GM19328 (cell line): ENCODE results near the gene PAX5.

ENCODE experiments used
- ATAC-seq: cut with Tn5 transposase; IDR thresholded peaks from one replicate; pipeline ENCODE4 v1.9.1; 2021; ENCODE audit warnings: mild to moderate bottlenecking, moderate library complexity; ENCODE audit not compliant: unreplicated experiment

Gene PAX5

DNA sequence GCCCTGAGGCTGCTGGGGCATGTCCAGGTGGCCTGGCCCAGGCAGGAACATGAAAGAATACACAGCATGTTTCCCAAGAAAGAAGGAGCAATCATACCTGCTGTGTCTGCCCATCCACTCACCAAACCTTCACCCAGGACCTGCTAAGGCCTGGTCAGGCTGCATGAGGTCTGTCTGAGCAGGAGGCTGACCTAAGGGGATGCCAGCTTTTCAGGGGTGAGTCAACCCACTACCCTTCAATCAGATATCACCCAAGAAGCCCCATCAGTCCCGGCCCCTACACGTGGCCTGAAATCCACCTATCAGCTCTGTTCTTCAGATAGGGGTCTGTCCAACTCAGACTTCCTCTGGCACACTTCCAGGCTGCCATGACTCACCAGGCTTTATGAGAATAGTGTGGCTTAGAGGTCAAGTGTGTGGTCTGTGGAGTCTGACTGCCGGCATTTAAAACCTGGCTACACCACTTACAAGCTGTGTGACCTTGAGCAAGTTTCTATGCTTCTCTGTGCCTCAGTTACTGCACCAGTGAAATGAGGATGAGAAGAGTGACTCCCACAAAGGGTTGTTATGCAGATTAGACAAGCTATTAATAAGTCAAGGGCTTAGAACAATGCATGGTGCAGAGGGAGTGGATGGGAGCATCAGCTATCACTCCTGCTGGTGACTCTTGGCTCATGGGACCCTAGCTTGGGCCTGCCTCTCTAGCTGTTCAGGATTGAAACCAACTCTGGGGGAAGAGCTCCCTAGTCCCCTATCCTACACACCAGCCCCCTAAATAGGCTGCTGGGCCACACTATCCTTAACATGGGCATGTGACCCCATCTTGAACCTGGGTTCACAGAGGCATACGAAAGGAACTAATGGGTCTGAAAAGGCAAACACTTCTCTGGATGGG is 130.3 kb downstream of the PAX5 start:
- ATAC-seq, result no peak

DNA sequence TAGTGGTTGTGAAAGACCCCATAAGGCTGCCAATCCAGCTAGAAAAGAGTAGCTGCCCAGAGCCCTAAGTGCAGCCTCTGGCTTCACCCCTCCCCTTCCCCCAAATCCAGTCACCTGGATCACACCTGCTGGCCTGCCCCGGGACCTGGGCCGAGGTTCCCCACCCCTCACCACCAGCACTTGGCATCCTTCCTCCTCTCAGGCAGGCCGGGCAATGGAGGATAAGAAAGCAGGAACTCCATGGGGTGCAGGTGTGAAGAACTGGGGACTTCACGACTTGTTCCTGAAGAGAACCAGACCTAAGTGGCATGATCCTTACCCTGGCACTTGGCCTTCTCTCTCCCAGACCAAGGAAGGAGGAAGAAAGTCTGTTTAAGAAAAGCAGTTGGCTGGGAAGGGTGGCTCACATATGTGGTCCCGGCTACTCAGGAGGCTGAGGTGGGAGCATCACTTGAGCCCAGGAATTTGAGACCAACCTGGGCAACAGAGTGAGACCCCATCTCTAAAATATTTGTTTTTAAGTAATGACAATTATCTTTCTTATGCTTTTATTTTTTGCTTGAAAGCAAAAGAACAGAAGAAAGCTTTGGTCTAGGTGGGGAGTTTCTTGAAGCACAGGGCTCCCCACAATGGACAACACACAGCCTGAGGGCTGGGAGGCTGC is 131.1 kb downstream of the PAX5 start:
- ATAC-seq, result no peak

DNA sequence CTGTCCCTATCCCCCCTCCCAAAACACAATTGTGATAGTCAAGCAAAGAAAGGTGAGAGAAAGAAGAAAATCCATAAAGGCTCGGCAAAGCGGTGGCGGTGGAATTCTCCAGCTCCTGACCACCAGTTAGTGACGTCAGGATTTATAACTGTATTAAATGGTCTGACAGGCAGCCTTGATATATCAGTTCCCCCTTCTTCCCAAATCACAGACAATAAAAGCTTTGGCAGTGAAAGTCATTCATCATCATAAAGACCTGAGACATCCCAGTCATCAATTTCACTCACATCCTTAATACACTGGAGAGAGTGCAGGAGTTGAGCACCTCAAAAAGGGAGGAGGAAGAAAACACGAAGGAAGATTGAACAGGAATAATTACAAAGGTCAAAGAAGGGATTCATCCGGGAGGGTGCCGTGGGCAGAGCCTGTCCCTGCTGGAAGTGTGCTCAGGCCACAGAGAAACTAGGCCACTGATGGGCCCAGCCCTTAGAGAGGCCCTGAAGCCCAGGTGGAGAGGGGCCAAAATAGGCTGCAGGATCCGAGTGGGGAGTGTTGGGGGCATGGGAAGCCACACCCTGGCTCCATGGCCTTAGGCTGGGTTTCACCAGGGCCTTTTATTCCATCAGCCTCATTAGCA is 131.9 kb downstream of the PAX5 start:
- no peak for ATAC-seq

DNA sequence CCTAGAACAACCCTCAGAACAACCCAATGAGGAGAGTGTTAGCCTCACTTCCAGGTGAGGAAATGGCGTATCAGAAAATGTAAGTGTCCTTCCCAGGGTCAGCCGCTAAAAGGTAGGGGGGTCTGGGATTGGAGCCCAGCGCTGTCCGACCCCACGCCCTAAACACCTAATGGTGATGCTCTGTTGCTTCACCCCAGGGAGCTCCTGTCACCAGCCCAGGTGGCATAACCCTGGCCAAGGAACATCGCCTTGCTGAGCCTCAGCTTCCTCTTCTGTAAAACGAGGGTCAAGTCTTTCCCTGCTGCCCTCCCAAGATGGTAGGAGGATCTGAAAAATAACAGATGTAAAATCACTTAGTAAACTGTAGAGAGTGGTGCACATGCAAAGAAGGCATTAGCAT is 132.5 kb downstream of the PAX5 start:
- no peak for ATAC-seq

DNA sequence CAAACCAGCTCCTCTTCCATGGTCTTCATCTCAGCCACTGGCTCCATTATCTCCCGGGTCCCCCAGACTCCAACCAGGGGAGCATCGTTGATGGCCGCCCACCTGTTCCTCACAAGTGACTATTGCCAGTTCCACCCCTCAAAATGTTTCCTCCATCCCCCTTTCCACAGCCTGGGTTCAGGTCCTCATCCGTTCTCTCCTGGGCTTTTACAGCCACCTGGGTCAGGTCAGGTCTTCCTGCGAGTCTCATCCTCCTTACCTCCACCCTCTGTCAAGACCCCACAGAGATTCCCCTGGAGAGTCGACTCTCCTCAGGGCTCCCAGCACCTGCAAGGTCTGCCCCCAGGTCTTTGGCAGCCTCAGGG is 133.2 kb downstream of the PAX5 start:
- no peak for ATAC-seq

DNA sequence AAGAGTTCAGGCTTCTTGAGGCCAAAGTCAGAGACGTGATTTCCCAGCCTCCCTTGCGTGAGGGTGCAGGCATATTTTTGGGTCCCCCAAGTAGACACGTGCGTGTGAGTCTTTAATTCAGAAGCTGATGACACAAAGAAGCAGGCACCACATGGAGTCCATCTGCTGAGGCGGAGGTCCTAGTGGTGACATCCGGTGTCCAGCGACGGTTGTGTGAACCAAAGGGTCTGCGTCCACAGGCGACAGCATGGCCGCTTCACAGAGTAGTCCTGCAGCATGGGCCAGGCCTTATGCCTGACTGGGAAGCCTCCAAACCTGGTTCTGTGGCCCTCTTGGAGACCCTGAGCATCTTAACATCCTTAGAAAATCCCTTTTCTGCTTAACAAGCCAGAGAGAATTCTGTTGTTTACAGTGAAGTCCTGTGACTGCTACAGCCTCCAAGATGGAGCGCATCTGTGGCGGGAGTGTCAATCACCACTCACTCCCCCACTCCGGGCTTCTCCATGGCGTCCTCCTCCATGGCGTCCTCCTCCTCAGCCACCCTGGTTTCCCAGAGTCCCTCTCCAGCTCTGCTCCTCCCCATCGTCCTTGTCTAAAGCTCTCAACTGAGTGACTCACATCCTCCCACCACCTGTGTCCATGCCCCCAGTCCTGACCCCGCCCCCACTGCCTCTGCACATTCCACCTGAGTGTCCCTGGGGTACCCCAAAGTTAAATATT is 133.8 kb downstream of the PAX5 start:
- ATAC-seq, result no peak

DNA sequence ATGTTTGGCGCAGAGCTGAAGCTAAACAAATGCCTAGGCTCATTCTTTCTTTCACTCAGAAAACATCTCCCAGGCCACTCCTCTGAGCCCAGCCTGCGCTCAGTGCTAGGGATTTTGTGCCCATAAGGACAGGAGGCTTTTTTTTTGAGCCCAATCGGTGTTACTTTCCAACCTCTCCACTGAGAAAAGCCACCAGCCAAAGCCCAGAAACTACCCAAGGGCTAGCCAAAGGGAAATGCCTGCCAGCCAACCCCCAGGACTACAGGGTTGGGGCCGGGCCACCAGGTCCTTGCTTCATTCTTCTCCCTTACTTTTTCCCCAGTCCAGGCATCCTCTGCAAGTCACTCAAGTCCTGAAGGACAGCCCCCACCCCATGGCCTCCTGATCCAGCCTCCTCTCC is 134.7 kb downstream of the PAX5 start:
- no peak for ATAC-seq

DNA sequence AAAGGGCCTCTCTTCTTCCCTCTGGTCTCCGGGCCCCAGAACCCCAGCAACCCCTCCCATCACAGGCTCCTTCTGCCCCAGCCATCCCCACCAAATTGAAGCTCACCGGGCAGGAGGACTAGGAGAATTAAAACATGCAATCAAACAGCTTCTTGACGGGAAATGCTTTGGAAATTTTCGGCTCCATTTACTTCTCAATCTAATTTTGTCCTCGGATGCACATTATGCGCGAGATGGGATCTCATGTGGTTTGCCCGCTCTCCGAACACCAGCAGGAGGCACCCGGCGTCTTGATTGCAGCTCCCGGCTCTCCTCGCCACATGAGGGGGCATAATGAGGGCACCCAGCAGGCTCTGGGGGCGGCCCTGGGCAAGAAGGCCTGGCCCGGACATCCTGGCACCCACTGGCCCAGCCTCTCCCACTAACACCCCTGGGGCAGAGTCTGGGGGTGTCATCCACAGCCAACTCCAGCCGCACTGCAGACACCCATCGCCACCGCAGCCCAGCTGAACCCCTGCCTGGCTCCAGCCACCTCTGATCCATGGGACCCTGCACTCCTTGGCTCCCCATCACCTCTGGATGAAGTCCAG is 135.5 kb downstream of the PAX5 start:
- no peak for ATAC-seq

DNA sequence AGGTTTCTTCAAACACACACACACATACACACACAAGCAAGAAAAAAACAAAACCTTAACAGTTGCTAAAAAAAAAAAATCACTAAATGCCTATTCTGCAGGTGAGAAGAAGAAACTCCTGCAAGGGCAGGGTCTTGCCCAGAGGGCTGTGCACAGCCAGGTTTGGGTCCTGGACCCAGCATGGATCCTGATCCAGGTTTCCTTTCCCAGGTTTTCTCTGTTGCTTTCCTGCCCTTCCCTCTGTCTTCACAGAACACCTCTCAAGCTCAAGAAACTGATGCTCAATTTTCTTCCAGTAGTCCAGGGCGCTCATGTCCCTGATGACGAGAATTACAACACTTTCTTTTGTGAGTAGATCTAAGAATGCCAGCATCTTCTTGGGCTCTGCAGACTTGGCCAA is 136.6 kb downstream of the PAX5 start:
- ATAC-seq, result no peak

DNA sequence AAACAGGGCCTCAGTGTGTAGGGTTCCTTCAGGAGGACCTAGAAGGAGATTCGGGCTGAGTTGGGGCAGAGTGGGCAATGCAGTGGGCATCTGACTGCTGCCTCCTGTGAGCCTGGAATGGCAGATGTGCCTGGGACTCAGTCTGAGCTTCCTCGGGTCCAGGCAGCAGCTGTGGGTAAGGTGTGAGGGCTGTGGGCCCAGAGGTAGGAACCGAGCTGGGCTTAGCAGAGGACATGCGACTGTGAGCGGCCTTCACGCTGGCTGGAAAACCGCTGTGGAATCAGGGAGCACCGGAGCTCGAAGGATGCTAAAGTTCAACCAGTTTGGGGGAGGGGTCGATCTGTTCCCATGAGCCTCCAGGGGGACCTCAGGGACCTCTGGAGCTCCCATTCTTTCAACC is 137.0 kb downstream of the PAX5 start:
- ATAC-seq, result no peak

DNA sequence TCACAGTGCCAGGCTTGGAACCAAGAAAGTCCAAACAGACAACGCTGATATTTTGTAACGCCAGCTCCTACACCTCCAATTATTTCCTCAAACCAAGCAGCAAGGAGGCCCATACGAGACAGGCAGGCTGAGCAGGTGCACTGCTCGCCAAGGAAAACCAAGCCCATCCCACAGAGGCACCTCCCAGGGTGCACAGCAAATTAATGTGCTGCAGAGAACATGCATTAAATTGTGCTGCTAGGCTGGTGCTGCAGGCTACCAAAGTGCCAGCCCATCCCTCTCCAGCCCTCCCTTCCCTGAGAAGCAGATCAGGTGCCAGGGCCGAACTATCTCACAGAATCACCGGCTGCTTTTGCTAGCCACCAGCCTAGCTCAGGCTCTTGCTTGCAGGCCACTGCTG is 137.8 kb downstream of the PAX5 start:
- no peak for ATAC-seq

DNA sequence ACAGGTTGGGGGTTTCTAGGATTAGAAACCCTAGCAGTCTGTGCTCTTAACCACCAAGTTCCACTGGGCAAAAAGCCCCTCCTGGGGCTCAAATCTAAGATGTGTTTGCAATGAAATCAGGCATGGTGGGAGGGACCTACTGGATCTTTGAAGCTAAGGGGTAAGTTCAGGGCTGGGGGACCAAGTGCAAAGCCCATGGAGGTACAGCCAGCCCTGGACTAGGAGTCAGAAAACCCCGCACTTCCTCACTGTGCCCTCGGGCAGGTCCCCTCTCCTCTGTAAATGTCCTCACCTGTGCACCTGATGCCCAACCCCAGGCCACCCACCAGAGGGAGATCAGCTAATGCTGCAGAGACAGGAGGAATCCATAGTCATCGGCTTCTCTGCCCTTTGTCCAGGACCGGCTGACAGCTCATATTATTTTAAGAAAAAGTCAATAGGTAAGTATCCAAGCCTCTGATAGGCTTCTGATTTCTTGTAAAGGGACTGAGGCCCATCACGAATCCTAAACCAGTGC is 138.3 kb downstream of the PAX5 start:
- ATAC-seq, result no peak

DNA sequence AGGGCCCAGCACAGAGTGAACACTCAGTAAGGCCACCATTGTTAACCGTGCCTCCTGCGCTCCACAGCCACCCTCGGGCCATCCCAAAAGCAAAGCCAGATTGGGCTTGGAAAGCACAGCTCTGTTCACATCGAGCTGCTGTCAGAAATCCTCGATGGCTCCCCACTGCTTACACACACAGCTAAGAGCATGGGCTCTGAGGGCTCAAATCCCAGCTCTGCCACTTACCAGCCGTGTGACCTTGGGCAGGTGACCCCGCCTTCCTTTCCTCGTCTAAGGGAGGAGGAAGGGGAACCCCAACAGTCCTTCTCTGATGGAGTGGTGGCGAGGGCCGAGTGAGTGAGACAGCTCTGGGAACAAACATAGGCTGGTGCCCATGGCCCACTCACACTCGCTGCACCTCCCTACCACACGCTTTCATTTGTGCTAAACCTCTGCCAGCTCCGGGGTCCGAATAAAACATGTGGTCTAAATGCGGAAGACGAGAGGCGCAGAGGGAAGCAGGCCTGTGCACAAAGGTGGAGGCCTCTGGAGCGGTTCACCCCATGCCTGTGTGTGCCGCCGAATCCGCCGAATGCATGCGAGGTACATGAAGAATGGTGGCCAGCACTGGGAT is 139.3 kb downstream of the PAX5 start:
- ATAC-seq, result no peak

DNA sequence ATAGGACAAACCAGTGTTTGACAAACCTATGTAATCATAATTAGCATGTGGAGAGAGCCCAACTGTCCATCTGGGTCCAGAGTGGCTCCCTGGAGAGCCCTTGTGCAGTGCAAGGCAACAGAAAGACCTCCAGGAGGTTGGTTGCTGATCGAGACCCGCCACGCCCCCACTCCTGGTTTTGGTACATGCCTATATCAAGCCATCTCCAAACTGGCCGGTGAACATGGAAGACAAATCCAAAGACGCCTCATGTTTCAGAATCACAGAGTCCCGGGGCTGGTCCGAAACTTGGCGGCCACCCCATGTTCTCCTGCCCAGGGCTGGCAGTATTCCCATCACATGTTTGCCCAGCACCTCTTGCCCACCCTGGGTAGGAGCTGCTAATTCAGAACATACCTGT is 140.2 kb downstream of the PAX5 start:
- no peak for ATAC-seq

DNA sequence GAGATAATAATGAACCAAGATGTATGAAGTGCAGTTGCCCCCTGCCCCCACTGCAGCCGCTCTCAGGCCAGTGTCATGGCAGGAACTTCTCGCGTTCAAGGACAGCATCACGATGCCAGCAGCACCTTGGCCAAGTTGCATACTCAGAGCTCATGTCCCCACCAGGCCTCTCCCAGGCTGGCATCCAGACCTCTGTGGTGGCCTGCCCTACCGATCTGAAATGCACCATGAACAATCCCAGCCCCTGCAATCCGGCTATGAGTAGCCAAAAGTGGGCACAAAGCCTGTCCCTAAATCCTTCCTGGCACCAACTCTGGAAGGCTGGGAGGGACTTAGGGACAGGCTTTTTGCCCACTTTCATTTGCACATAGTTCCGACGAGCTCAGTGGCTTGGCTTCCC is 140.9 kb downstream of the PAX5 start:
- no peak for ATAC-seq

DNA sequence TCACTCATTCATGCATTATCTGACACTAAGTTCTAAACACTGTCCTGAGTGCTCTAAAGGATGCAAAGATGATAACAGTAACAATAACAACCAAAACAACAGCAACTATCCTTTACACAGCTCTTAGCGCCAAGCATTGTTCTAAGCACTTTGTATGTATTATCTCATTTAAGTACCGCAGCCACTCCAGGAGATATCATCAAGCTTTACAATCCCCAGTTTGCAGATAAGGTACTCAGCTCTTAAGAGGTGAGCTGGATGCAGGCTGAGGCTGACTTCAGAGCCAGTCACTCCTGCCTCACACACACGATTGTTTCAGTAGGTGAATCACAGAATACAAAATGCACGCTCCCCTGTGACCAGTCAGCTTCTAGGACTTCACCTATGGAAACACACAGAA is 141.8 kb downstream of the PAX5 start:
- ATAC-seq, result no peak

DNA sequence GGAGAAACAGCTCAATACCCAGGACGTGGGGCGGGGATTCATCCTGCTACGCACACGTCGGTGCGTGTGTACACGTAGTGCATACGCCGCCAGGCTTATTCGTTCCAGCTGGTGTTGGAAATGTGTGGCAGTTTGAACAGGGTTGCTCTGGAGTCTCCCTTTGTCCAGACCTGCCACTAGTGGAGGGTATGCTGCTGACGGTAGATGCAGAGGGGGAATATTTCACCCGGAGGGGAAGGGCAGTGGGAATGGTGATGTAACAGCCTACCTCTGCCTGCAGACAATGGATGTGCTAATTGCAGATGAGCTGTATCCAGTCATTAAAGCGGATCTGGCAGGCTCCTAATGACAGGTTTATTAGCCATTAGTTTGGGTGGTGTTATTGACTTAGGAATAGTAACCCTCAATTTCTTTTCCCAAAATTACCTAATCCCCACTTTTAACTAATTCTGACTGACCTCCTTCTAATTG is 142.7 kb downstream of the PAX5 start:
- no peak for ATAC-seq

DNA sequence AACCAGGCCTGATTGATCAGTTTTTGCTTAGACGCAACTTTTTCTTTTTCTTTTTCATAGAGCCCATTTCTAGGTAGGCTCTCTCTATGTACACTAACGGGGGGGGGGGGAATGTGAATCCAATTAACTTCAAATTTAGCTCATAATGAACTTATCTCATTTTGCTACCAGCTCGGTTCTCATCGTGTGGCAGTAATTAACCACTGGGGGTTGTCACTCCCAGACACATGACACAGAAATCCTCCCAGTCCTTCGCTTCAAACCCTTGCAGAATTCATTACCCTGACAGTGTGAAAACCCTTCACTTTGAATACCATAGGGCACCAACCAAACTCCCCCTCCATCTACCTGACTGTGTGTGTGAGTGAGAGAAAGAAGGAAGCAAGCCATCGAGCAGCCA is 144.2 kb downstream of the PAX5 start:
- ATAC-seq, result no peak

DNA sequence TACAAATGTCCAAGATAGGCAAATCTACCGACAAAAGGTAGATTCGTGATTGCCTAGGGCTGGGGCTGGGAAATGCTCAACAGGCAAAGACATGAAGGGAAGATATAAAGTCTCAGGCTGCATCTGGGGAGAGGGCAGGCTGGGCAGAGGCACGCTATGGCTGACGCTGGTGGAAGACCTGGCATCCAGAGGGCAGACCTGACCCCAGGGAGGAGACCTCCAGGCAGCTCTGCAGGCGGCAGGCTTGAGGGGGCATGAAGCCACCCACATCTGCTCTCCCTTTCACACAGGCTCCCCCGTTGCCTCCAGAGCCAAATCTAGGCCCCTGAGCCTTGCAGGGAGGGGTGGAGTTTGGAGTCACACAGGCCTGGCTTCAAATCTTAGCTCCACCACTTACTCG is 145.5 kb downstream of the PAX5 start:
- no peak for ATAC-seq

DNA sequence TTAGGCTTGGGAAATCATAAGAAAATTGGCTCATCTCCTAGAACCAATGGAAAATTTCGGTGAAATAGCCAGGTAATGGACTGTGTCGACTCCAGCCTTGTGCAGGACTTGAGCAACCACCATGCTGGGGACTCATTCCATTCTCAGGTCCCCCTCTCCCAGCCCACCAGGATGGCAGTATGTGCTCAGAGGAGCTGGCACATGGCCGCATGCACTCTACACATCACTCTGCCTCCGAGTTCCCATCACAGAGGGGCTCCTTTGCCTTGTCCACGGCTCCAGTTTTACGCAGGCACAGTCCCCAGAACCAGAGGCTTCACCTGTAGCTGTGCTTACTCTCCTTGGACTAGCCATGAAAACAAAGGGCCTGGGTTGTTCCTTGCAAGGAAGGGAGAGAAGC is 149.3 kb downstream of the PAX5 start:
- ATAC-seq, result no peak
